Measurements from ENCODE around the gene BLM. TPM values are rescaled to one million over a fixed set of nuclear protein-coding genes. Genes with fewer than 3 reads are reported as not detected.

BLM gene
- total RNA-seq (ENCODE audit: low replicate concordance) = 0.59 and 3.0 TPM in 2 replicates

GRCh38 chr15:90716976-90717821 is at the start of gene BLM:
TSS of gene BLM (plus strand) at chr15:90717346. CDS start at chr15:90747393, 30,047 bp downstream.

Other genes with a start within 250 kb of the BLM start
- gene CRTC3, start 187.4 kb upstream of the BLM start, total RNA-seq (ENCODE audit: low replicate concordance) = 7.1 and 9.3 TPM in 2 replicates
- gene FURIN, start 151.2 kb downstream of the BLM start, total RNA-seq (ENCODE audit: low replicate concordance) = 31.1 and 176 TPM in 2 replicates
- gene FES, start 167.2 kb downstream of the BLM start, total RNA-seq (ENCODE audit: low replicate concordance) = 26.2 and 43.3 TPM in 2 replicates
- 17.4 and 33.0 TPM in 2 replicates for gene MAN2A2, start 186.0 kb downstream of the BLM start, total RNA-seq (ENCODE audit: low replicate concordance)
- gene HDDC3, start 215.2 kb downstream of the BLM start, total RNA-seq (ENCODE audit: low replicate concordance) = 8.2 and 15.3 TPM in 2 replicates
- 96.9 and 159 TPM in 2 replicates for gene UNC45A, start 217.9 kb downstream of the BLM start, total RNA-seq (ENCODE audit: low replicate concordance)
- 6.5 and 7.4 TPM in 2 replicates for gene RCCD1, start 237.5 kb downstream of the BLM start, total RNA-seq (ENCODE audit: low replicate concordance)

Measured in smooth muscle cell of the coronary artery (primary cell).